GM23338 (cell line): ENCODE data around the gene NHLRC3.

Source experiments
- CREB1 ChIP-seq: fragments of 250-450 bp; sonication (Bioruptor Pico); IDR thresholded peaks from 2 replicates; pipeline ENCODE4 v1.5.0; 2020; ENCODE audit warnings: low read depth, mild to moderate bottlenecking, moderate library complexity
- CTCF ChIP-seq, 2 experiments: fragments of 200-600 bp in 1 of 2; sonication (generic) in 1 of 2; conservative IDR thresholded peaks; 2 replicates each; pipeline versions ENCODE4 v1.5.1 to v1.6.1; 2016 to 2017; ENCODE audit warnings: antibody characterized with exemption in 2 of 2, low read depth in 2 of 2, mild to moderate bottlenecking in 2 of 2, moderate library complexity in 1 of 2
- ETS1 ChIP-seq: IDR thresholded peaks from 2 replicates; pipeline ENCODE4 v1.6.1; 2016; ENCODE audit warnings: antibody characterized with exemption
- EZH2 ChIP-seq: fragments of 200-600 bp; sonication (generic); IDR thresholded peaks from one replicate; pipeline ENCODE4 v1.8.0; 2017; ENCODE audit warnings: antibody characterized with exemption, mild to moderate bottlenecking, low read depth; ENCODE audit not compliant: unreplicated experiment
- EZH2phosphoT487 ChIP-seq: fragments of 200-600 bp; sonication (generic); IDR thresholded peaks from one replicate; pipeline ENCODE4 v1.8.1; 2018; ENCODE audit warnings: antibody characterized with exemption; ENCODE audit not compliant: unreplicated experiment
- JUNB ChIP-seq: IDR thresholded peaks from one replicate; pipeline ENCODE4 v1.6.1; 2016; ENCODE audit warnings: antibody characterized with exemption; ENCODE audit not compliant: unreplicated experiment
- NANOG ChIP-seq: IDR thresholded peaks from 2 replicates; pipeline ENCODE4 v1.6.1; 2016; ENCODE audit warnings: antibody characterized with exemption, borderline replicate concordance
- POLR2AphosphoS5 ChIP-seq: IDR thresholded peaks from 2 replicates; pipeline ENCODE4 v1.6.1; 2016; ENCODE audit warnings: antibody characterized with exemption, low read depth
- REST ChIP-seq: IDR thresholded peaks from one replicate; pipeline ENCODE4 v1.6.1; 2018; ENCODE audit warnings: antibody characterized with exemption; ENCODE audit not compliant: unreplicated experiment
- STAT1 ChIP-seq: IDR thresholded peaks from one replicate; pipeline ENCODE4 v1.6.1; 2016; ENCODE audit warnings: antibody characterized with exemption; ENCODE audit not compliant: unreplicated experiment
- ZNF114 ChIP-seq: fragments of 250-450 bp; sonication (Bioruptor Pico); IDR thresholded peaks from 2 replicates; pipeline ENCODE4 v1.5.0; 2020; ENCODE audit warnings: mild to moderate bottlenecking, moderate library complexity
- ZNF331 ChIP-seq: fragments of 250-450 bp; sonication (Bioruptor Pico); IDR thresholded peaks from 2 replicates; pipeline ENCODE4 v1.5.0; 2020; ENCODE audit warnings: low read depth, mild to moderate bottlenecking, moderate library complexity
- ZNF462 ChIP-seq: fragments of 250-450 bp; sonication (Bioruptor Pico); IDR thresholded peaks from 2 replicates; pipeline ENCODE4 v1.5.0; 2020; ENCODE audit warnings: mild to moderate bottlenecking, moderate library complexity

GRCh38 chr13:38993381-38993780 is 44.9 kb upstream of the NHLRC3 start:
- TF ChIP-seq CTCF (conservative IDR thresholded peaks at IDR 0.05; ENCODE audit: low read depth in 2 of 2) = no peak
- TF ChIP-seq EZH2phosphoT487 = no peak
- TF ChIP-seq POLR2AphosphoS5 = no peak
- TF ChIP-seq ZNF114 = no peak
- TF ChIP-seq REST = no peak
- no peak for TF ChIP-seq CREB1
- no peak for TF ChIP-seq EZH2
- no peak for TF ChIP-seq ZNF462 (CRISPR knock-in tag)
- TF ChIP-seq JUNB = no peak
- TF ChIP-seq NANOG = no peak
- no peak for TF ChIP-seq STAT1
- no peak for TF ChIP-seq ZNF331 (CRISPR knock-in tag)
- no peak for TF ChIP-seq ETS1
